Thyroid gland (tissue), 4 donors: ENCODE measurements around the gene PHF21A.

ENCODE experiments used
- POLR2A ChIP-seq, 2 donors: fragments of 450-650 bp; IDR thresholded peaks; one replicate each; pipeline ENCODE4 v1.6.1; 2017; ENCODE audit warnings: antibody characterized with exemption in 2 of 2, mild to moderate bottlenecking in 2 of 2, moderate library complexity in 1 of 2
- TF ChIP-seq, protein P1 (sequence below), 6 experiments: fragments of 200-600 bp in 3 of 6; fragments of 450-650 bp in 3 of 6; sonication (generic) in 3 of 6; IDR thresholded peaks; one replicate each; pipeline ENCODE4 v1.5.1; 2016 to 2019; ENCODE audit warnings: antibody characterized with exemption in 6 of 6, mild to moderate bottlenecking in 2 of 6, inconsistent platforms in 1 of 6, moderate library complexity in 1 of 6

DNA sequence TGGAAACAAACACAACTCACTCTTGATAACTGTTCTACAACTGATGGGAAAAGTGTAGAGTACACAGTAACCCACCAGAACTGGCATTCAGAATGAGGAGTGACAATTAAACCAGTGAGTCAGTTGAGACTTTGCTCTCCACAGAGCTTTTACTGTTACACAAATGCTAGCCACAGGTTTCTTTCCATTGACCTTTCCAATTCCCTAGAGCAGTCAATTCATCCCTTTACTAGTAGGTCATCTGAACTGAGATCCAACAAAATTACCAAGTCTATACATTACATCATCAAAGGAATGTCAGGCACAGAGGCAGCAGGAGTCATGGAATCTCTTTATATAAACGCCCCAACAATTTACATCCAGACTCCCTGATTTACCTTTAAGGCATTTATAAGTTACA lies 65.9 kb downstream of the PHF21A start:
- TF ChIP-seq, protein P1, sequence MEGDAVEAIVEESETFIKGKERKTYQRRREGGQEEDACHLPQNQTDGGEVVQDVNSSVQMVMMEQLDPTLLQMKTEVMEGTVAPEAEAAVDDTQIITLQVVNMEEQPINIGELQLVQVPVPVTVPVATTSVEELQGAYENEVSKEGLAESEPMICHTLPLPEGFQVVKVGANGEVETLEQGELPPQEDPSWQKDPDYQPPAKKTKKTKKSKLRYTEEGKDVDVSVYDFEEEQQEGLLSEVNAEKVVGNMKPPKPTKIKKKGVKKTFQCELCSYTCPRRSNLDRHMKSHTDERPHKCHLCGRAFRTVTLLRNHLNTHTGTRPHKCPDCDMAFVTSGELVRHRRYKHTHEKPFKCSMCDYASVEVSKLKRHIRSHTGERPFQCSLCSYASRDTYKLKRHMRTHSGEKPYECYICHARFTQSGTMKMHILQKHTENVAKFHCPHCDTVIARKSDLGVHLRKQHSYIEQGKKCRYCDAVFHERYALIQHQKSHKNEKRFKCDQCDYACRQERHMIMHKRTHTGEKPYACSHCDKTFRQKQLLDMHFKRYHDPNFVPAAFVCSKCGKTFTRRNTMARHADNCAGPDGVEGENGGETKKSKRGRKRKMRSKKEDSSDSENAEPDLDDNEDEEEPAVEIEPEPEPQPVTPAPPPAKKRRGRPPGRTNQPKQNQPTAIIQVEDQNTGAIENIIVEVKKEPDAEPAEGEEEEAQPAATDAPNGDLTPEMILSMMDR (IDR thresholded peaks at IDR 0.05), result no peak
- TF ChIP-seq POLR2A (IDR thresholded peaks at IDR 0.05), result no peak
